Stimulated activated CD4-positive, alpha-beta T cell treated with anti-CD3 and anti-CD28 coated beads, TNF-alpha, amount 100 ng/mL, for 48 hours (primary cell): ENCODE results near the gene NCK2.
"Not testable (repeated sequence)": the region's sequence is repeated elsewhere in the genome, so short reads cannot be mapped to it uniquely, and the experiment has no call there.

Source experiments
- DNase-seq, 3 donors: peaks; one replicate each; pipeline ENCODE4 v3.0.0-alpha.2; 2020; ENCODE audit warnings: low read depth in 3 of 3

NCK2 gene

DNA sequence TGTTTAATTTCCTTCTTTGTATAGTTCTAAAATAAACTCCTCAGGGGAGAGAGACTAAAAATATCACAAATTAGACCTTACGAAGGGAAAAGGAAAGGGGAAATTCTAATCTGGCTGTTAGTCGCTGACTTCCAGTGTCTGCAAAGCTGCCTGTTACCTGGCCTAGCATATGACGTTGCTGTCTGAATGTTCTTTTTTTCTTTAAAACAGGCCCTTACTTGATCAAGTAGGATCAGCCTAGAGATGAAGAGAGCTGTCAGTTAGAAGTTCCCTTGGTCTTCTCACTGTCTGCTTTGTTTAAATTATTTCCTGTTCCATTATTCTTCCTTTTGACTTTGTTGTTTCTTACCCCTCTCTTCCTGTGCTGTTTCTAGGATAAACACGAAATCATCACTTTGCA lies 11.2 kb downstream of the NCK2 start:
- no peak for DNase-seq

DNA sequence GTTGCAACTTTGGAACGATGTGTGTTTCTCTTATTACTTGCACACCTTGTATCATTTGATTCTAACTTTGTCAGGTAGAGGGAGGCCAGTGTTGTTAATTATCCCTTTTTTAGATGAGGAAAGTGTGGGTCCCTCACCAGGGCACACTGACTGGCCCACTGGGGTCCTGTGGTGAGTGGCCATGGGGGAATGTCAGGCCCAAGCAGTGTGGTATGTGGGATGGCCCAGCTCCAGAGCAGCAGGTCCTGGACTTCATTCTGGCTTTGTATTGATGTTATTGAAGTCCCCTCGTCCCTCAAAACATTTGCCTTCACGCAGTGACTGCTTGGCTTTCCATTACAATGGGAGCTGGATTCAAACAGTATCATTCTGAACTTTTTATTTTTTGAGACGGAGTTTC lies 11.7 kb downstream of the NCK2 start:
- DNase-seq: no peak

DNA sequence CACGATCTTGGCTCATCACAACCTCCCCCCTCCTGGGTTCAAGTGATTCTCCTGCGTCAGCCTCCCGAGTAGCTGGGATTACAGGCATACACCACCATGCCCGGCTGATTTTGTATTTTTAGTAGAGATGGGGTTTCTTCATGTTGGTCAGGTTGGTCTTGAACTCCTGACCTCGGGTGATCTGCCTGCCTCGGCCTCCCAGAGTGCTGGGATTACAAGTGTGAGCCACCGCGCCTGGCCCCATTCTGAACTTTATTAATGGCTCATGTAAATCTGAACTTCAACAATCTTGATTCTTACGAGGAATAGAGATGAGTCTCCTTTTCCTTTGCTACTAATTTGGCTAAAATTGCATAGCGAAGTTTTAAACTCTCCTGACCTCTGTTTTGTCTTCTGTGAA lies 12.2 kb downstream of the NCK2 start:
- not testable (repeated sequence) for DNase-seq

DNA sequence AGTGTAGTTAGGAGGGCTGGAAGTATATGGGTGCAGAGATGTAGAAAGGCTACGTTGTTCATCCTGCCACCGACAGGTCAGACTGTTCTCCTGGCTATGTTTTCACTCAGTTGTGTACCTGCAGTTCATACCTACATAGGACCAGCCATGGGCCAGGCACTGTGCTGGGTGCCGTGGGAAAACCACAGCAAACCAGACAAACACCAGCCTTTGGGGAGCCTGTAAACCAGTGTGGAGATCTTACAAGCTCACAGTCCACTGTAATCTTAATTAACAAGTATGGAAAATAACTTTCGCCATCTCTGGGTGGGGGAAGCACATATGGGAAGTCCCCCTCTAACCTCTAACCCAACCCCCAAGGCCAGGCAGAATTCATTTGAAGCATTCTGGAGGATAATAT lies 12.7 kb downstream of the NCK2 start:
- no peak for DNase-seq

DNA sequence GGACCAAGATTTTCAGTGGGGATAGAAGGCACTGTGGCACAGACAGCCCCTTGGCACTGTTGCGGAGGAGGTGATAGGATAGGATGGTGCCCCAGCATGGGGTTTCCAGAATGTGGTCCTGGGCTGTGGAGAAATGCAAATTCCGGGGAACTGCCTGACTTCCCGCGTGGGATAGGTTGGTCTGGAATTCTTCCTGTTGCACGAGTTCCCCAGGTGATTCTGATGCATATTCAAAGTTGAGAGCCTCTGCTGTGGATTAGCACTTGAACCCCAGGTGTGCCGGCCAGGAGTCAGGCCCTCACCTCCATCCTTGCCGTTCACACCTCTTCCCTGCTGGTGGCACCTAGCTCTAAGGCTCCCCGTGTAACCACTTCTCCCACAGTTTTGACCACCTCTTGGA lies 15.5 kb downstream of the NCK2 start:
- DNase-seq: no peak

DNA sequence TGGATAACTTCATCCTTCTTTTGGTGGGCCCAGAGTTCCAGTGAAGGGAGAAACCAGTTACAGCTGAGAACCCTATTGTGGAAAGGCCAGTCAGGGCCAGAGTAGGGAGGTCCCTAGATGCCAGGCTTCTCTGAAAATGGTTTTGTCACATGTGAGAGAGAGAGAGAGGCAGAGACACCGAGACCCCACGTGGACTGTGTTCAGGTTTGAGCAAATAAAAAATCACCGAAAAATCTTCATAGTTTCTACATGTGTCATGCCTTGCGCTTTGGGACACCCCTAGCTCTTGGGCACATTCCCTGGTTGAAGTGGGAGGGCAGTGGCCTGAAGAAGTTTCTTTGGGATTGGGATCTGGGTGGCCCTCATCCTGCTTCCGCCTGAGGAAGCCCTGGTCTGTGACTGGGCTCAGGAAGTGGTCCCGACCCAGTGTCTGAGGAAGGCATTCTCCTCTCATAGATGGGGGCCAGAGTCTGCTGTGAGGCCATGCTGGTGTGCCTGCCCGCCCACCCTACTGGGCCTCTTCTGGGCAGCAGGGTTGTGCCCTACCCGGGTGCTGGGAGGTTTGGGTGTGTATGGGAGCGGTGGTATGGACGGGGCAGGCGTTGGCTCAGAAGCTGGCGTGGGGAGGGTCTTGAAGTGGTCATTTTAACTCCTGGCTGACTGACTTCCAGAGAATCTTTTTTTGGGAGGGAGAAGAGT lies 16.1 kb downstream of the NCK2 start:
- no peak for DNase-seq

DNA sequence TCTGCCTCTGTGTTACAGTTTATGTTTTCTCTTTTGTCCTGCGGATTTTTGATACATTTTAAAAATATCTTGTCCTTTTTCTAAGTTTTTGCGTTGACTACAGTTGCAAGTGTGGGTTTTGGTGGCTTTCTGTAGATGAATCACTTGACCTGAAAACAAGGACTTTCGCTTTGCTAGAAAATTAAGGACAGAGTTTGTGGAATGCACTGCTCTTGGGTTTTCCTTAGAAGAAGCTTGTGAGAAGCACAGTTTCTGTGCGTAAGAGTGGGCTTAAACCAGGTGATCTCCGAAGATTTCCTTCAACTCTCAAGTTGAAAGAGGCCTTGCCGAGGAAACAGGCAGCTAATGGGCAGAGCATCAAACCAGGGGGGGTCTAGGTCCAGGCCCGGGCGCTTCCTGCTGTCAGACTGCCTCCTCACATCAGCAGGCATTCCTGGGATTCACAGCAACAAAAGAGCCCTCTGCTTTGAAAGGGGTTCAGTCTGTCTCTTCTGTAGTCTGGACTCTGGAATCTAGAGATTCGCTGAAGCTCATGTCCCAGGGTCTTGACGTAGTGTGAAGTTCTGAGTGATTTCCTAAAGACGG lies 17.3 kb downstream of the NCK2 start:
- DNase-seq: no peak

DNA sequence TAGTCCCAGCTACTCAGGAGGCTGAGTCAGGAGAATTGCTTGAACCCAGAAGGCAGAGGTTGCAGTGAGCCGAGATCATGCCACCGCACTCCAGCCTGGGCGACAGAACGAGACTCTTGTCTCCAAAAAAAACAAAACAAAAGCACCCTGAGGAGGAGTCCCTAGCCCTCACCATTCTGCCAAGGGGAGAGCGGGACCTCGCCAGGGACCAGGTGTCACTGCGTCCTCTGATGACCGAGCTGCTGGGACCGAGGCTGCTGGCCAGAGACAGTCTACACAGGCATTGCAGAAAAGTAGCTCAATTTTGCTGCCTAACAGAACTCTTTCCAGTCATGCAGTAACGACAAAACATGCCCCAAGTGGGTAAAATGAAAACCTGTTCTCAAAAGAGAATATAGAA lies 18.4 kb downstream of the NCK2 start:
- no peak for DNase-seq

DNA sequence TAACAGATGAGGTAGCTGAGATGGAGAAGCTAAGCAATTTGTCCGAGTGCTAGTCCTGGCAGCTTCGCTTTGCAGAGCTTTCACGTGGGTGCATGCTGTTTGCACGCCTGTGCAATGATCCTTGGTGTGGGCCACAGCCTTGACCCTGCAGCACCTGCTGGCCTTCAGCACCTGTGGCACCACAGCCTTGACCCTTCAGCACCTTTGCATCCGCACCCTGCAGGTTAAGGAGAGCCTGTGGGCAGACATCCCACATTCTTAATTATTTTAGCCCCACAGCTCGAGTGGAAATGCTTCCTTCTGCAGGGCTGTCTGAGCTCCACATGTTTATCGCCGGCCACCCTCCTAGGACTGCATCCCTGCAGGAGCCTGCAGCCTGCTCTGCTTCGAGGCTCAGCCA lies 19.3 kb downstream of the NCK2 start:
- no peak for DNase-seq

DNA sequence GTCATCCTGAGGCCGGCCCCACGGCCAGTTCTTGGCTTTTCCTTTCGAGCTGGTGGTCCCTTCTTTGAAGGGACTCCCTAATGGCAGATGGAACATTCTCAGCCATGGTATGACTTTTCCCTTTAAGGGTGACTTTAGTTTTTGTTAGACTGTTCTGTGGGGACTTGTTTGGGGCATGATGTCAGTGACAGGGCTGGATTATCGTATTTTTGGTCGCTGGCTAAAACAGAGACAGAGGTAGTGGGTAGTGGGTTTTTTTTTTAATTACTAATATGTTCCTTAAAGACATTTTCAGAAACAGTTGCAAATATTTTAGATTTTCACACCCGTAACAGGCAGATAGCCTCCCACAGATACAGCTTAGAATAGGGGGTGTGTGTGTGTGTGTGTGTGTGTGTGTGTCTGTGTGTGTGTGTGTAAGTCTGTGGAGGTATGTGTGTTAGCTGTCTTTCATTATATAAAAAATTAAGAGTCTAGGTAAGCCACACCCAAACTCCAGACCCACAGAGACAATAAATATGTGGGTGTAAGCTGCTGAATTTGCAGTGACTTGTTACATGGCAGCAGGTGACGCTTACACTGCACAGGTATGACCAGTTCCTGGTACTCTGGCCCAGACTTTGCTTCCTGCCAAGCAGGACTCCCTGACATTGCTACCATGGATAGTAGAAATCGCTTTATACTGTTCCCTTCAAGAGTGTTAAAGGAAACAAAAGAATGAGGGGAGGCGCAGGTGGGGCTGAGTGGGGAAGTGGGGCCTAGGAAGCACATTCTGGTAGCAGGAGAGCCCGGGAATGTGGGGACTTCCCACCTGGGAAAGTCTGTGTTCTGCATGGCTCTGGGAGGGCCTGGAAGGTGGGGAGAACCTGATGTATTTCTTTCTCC lies 20.9 kb downstream of the NCK2 start:
- DNase-seq: no peak

DNA sequence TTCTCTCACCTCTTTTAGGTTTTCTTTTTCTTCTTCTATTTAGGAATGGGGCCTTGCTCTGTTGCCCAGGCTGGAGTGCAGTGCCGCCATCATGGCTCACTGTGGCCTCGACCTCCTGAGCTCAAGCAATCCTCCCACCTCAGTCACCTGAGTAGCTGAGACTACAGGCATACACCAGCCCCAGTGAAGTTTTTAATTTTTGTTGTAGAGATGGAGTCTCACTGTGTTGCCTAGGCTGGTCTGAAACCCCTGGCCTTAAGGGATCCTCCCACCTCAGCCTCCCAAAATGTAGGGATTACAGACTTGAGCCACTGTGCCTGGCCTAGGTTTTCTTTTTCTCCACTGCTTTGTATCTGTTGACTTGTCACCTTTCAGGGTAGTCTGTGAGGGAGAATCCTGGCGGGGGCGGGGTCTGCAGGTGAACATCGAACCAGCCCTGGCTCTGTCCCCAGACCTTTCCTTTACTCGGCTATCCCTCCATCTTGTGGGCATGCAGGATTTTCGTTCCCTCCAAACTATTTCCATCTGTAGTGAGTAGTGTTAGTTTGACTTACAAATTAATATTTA lies 21.7 kb downstream of the NCK2 start:
- DNase-seq: no peak

DNA sequence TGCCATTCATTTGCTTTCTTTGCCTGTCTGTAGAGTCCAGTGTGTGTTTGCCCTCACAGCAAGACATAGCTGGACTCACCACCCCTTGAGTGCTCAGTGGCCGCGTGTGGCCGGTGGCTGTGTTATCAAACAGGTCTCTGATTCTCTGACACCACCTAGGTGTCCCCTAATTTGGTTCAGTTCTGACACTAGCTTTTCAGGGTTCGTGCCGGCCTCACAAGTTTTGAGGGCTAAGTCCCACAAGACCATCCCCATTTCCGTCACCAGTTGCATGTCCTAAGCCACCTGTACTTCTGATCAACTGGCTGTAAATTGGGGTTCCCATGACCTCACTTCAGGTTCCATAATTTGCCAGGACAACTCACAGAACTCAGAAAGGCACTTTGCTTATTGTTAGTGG lies 23.5 kb downstream of the NCK2 start:
- no peak for DNase-seq

DNA sequence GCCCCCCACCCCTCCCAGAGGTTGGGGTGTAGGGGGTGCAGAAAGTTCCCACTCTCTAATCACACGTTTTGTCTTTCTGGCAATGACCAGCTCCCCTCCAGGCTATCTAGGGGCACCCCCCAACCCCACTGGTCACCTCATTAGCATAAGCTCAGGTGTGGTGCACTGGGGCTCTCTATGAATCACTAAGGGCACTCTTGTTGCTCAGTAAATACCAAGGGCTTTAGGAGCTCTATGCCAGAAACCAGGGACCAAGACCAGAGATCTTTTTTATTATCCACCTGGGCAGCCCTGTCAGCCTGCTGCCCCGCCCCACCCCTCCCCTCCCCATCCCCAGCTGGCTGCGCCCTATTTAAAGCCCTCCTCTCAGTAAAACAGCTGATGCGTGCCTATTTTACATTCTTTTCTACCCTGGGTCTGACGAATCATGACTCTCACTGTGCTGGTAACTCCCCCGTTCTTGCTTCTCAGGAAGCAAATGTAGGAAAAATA lies 24.3 kb downstream of the NCK2 start:
- no peak for DNase-seq

DNA sequence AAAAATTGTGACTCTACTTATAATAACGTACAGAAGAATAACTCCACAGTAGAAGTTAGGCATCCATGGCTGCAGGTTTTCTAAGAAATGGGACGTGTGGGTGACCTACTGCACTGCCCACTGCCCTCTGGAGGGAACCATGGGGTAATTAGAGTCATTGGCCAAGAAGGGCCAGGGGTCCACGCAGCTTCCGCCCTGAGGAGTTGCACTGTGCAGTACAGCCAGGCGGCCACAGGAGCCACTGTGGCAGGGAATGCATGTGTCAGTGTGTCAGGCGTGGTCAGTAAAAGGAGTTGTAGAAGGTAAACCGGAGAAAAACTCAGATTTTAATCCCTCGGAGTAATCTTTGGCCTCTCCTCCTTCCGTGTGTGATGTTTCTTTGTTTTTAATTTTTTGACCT lies 24.8 kb downstream of the NCK2 start:
- DNase-seq: no peak

DNA sequence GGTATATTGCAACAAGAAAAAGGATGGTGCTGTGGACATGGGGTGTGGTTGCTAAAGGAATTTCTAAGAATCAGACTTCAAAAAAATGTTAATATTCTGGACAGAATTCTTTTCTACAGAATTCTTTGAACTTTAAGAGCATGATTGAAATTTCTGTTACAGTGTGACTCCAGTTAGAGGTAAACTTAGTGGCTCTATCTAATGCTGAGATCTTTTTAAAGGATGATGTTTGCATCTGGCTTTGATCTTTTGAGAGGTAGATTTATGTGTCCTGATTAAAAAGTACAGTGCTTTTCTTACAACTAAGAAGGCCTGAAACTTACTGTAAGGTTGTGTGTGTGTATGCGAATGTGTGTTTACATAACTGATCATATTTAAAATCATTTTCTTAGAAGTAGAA lies 25.4 kb downstream of the NCK2 start:
- no peak for DNase-seq

DNA sequence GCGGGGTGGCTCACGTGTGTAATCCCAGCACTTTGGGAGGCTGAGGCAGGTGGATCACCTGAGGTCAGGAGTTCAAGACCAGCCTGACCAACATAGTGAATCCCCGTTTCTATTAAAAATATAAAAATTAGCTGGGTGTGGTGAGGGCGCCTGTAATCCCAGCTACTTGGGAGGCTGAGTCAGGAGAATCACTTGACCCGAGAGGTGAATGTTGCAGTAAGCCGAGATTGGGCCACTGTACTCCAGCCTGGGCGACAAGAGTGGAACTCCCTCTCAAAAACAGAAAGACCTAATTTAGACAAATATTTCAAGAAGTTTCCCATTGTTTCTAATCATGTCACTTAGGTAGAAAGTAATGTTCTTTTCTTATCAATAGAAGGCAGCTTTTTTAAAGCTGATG lies 26.6 kb downstream of the NCK2 start:
- DNase-seq: not testable (repeated sequence)

DNA sequence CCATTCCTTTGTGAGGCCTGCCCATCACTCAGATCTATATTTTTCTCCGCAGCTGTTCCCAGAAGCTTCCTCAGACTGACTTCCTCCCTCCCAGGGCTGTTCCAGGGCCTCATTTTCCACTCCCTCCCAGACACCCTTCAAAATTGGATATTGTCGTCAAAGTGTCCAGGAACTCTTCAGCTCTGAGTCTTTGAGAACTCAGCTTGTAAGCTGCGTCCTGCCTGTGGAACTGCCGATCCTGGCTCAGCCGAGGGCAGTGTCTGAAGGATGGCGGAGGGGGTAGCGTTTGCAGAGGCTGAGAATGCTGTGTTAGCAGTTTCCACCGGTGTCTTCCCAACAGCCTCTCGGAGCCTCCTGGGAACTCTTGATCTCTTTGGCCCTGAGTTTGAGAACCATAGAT lies 27.1 kb downstream of the NCK2 start:
- no peak for DNase-seq

DNA sequence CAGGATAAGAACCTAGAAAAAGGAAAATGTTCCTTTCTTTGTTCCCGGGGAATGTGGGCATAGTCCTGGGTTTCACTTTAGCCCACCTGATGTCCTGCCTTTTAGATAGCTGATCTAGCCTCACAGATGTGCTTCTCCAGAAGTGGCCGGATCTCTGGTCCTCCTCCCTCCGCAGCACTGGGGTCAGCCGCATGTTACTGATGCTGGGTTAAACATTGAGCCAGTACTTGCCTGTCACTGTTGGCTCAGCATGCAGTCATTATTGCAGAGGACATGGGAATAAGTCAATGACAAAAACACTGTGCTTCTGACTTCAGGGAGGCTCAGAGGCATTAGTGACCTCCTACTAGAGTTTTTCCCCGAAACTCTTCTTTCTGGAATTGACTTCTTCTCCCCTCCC lies 27.6 kb downstream of the NCK2 start:
- DNase-seq: no peak

DNA sequence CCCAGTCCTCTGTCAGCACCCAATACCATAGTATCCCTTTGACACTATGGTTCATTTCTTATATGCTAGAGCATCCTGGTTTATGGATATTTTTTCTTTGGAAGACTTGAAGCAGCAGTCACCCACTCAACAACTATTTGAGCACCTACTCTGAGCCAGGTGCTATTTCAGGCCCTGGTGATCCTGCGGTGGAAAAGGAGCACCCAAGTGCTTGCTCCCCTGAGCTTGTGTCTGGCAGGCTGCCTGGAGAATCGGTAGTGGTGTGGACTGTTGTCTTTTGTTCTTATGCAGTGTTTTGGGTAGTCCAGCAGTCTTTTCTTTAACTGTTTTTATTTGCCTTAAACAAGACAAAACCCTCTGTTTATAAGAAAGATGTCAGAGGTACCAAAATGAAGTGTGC lies 28.9 kb downstream of the NCK2 start:
- no peak for DNase-seq

DNA sequence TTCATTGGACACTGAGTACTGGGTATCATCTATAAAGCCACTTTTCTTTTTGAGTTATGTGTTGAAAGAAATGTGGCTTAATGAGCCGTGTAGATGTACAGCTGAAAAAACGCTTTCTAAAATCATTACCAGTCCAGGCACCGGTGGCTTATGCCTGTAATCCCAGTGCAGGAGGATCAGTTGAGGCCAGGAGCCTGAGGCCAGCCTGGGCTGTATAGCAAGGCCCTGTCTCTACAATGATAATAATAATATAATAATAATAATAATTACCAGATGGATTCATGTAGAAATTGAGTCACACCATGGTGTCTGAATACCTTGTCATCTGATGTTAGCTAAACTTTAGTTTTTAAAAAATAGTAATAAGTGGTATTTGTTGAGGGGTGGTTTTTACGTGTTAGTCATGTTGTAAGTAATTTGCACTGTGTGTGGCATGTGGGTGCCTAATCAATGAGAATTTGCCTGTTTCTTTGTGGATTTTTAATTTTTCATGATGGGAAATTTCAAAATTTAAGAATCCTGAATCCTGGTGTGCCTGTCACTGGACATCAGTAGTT lies 30.1 kb downstream of the NCK2 start:
- DNase-seq: no peak

DNA sequence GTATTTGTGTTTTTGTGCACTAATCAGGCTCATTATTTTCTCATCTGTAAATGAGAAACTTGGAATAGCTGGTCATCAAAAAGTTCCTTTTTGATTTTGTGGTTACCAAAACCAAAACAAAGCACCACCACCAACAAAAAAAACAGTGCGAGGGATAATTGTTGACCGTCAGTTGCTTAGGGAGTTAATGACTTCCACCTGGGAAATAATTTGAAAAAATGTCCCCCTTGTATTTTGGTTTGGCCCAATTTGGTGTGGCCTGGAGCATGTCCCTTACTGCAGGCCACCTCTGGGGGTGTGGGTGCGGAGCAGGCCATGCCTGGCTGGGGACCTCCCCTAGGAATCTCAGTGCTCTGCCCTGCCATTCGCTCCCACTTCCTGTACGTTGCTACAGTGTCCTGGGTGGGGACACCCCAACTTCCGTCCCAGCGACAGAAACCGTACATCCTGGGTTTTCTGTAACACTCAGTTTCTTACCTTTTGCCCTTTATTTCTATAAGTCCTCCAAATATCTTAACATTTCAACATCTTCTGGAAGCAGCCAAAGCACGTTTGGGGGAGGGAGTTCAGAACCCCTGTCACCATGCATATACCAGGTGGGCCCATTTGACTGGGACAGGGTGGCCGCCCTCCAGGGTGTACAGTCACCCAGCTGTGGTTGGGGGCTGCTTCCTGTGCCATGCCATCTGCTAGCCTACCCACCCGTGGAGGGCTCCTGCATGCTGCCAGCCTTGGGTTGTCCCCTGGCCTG lies 31.3 kb downstream of the NCK2 start:
- no peak for DNase-seq

DNA sequence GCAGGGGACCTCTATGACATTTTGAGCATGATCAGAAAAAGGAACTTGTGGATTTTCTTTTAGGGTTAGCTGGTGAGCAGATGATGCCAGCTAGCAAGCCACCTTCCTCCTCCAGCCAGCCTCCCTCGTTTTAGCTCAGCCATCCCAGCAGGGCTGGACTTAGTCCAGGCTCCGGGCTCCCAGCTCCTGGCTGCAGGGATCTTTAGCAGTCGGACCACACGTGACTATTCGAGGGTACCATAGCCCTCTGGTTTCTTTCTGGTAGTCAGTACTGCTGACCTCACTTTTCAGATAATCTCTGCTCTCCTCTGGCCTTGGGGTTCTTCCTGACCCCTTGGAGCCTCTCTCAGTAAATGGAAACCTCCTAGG lies 31.8 kb downstream of the NCK2 start:
- no peak for DNase-seq
